ENCODE measurements around the gene IFI27L1.
"Not testable (repeated sequence)": the region's sequence is repeated elsewhere in the genome, so short reads cannot be mapped to it uniquely, and the experiment has no call there.

The IFI27L1 gene

DNA sequence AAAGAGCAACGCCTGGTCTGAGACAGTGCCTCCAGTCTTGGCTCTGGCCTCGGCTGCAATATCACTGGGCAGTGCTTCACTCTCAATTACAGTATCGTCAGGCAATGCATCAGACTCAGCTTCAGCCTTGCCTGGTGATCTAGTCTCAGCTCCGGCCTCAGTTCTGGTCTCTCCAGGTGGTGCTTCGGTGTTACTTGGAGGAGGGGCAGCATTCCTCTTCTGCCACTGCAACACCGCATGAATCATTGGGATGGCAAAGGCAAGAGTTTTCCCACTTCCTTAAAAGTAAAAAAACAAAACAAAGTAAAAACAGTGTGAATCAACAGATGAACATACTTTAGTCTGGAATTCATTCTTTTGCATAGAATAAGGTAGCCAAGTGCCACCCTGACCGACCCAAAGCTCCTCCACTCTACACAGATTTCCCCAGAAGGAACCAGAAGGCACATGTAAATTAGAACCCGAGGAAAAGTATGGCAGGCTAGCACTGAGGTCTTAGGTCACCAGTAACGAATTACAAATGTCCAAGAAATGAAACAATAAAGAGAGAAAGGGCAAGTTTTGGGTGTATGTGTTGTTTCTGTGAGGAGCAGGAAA, 18.7 kb upstream of the IFI27L1 start:
- TF ChIP-seq, protein P1, sequence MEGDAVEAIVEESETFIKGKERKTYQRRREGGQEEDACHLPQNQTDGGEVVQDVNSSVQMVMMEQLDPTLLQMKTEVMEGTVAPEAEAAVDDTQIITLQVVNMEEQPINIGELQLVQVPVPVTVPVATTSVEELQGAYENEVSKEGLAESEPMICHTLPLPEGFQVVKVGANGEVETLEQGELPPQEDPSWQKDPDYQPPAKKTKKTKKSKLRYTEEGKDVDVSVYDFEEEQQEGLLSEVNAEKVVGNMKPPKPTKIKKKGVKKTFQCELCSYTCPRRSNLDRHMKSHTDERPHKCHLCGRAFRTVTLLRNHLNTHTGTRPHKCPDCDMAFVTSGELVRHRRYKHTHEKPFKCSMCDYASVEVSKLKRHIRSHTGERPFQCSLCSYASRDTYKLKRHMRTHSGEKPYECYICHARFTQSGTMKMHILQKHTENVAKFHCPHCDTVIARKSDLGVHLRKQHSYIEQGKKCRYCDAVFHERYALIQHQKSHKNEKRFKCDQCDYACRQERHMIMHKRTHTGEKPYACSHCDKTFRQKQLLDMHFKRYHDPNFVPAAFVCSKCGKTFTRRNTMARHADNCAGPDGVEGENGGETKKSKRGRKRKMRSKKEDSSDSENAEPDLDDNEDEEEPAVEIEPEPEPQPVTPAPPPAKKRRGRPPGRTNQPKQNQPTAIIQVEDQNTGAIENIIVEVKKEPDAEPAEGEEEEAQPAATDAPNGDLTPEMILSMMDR (IDR thresholded peaks at IDR 0.05): no peak
- DNase-seq (ENCODE audit: low spot score): no peak

DNA sequence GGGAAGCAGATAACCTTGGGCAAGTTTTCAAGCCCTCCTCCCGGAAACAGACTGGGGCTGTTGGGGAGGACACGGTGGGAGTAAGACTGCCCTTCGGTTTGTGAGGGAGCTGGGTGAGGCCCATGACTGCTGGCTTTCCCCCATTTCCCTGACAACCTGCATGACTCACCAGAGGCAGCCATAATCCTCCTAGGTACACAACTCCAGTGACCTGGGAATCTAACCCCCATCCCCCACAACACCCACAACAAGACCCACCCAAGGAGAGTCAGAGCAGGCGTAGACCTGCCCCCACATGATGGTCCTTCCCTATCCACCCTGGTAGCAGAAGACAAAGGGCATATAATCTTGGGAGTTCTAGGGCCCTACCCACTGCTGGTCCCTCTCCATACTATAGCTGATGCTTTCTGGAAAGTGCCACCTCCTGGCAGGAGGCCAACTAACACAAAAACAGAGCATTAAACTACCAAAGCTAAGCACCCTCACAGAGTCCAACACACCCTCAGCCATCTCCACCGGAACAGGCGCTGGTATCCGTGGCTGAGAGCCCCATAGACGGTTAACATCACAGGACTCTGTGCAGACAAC, 14.9 kb upstream of the IFI27L1 start:
- TF ChIP-seq, protein P1 (IDR thresholded peaks at IDR 0.05): no peak
- H3K27ac ChIP-seq: no peak overlapping the region
- peak overlapping the region; percentile 2 for H3K4me3 ChIP-seq
- DNase-seq (ENCODE audit: low spot score): no peak

More for the DNA sequence above, 18.7 kb upstream of the IFI27L1 start:
- Histone ChIP-seq H3K27ac (no peak overlapping the region), H3K4me3 (no peak overlapping the region)

DNA sequence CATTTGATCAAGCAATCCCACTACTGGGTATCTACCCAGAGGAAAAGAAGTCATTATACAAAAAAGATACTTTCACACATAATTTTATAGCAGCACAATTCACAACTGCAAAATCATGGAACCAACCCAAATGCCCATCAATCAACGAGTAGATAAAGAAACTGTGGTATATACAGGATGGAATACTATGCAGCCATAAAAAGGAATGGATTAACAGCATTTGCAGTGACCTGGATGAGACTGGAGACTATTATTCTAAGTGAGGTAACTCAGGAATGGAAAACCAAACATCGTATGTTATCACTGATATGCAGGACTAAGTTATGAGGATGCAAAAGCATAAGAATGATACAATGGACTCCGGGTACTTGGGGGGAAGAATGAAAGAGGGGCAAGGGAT, 9.0 kb upstream of the IFI27L1 start:
- not testable (repeated sequence) for H3K4me3 ChIP-seq; H3K27ac ChIP-seq; DNase-seq (ENCODE audit: low spot score)

DNA sequence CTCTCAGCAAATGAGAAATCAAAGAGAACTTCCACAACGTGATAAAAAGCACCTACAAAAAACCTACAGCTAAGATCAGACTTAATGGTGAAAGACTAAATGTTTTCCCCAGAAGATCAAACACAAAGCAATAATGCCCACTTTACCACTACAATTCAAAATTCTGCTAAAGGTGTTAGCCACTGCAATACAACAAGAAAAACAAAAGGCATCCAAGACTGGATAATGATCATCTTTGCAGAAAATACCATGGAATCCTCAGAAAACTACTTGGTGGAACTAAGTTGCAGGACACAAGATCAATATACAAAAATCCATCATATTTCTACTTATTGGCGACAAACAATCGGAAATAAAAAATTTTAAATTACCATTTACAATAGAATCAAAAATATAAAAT, 6.6 kb upstream of the IFI27L1 start:
- Histone ChIP-seq H3K27ac (no peak overlapping the region), H3K4me3 (no peak overlapping the region)
- no peak for DNase-seq (ENCODE audit: low spot score)
- TF ChIP-seq, protein P1 (IDR thresholded peaks at IDR 0.05): no peak

DNA sequence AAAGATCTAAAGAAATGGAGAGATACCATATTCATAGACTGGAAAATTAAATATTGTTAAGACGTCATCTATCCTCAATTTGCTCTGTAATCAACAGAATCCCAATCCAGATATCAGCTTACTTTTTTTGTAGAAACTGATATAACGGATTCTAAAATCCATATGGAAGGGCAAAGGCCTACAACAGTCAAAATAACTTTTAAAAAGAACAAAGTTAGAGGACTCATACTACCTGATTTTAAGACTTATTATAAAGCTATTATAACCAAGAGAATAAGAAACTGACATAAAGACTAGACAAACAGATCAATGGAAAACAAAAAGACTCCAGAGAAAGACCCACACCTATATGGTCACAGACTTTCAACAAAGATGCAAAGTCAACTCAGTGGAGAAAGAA, 6.1 kb upstream of the IFI27L1 start:
- TF ChIP-seq, protein P1 (IDR thresholded peaks at IDR 0.05): no peak
- Histone ChIP-seq H3K27ac (no peak overlapping the region), H3K4me3 (no peak overlapping the region)
- DNase-seq (ENCODE audit: low spot score): no peak

DNA sequence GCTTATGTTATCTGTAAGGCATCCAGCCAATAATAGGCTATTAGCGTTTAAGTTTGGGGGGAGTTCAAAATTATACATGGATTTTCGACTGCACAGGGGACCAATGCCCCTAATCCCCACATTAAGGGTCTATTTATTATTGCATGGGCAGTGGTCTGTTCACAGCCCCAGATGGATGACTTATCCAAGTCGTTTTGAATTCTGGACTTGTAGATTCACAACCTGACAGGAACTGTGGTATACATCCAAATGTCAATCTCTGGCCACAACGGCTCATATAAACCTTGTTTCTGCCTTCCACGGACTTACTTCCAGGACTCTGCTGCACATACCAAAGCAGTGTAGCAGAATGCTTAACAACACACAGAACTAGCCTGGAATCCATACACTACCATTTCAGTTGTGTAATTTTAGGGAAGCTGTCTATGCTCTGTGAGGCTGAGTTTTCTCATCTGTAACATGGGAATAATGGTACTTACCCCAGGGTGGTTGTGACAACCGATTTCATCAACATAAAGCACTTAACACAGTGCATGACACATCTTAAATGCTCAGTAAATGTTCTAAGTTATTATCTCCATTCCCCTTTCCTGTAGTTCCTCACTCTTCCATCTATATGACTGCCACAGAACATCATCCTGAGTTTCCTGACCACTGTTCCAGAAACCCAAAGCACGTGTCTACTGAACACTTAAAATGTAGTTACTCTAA, 3.8 kb upstream of the IFI27L1 start:
- no peak for DNase-seq (ENCODE audit: low spot score)
- Histone ChIP-seq H3K27ac (no peak overlapping the region), H3K4me3 (peak overlapping the region; percentile 87)
- TF ChIP-seq, protein P1 (IDR thresholded peaks at IDR 0.05): no peak

DNA sequence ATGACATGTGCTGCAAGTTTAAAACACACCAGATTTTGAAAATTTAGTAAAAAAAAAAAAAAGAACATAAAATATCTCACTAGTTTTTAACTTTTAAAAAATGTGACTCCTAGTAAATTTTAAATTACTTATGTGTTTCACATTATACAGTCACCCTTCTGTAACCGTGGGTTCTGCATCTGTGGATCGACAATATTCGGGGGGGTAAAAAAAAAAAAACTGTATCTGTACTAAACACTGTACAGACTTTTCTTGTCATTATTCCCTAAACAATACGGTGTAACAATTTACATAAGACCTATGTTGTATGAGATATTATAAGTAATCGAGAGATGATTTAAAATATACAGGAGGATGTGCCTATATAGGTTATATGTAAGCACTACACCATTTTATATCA, 3.3 kb upstream of the IFI27L1 start:
- H3K27ac ChIP-seq: no peak overlapping the region
- H3K4me3 ChIP-seq: peak overlapping the region; percentile 87
- DNase-seq (ENCODE audit: low spot score): no peak
- TF ChIP-seq, protein P1 (IDR thresholded peaks at IDR 0.05): no peak
